Thyroid gland (tissue), 4 donors: ENCODE results near the gene FAM83F.

Experiments used
- CTCF ChIP-seq, 6 experiments: fragments of 200-600 bp in 3 of 6; fragments of 450-650 bp in 3 of 6; sonication (generic) in 3 of 6; IDR thresholded peaks; one replicate each; pipeline ENCODE4 v1.5.1; 2016 to 2019; ENCODE audit warnings: antibody characterized with exemption in 6 of 6, mild to moderate bottlenecking in 2 of 6, inconsistent platforms in 1 of 6, moderate library complexity in 1 of 6
- POLR2A ChIP-seq, 2 donors: fragments of 450-650 bp; IDR thresholded peaks; one replicate each; pipeline ENCODE4 v1.6.1; 2017; ENCODE audit warnings: antibody characterized with exemption in 2 of 2, mild to moderate bottlenecking in 2 of 2, moderate library complexity in 1 of 2

DNA sequence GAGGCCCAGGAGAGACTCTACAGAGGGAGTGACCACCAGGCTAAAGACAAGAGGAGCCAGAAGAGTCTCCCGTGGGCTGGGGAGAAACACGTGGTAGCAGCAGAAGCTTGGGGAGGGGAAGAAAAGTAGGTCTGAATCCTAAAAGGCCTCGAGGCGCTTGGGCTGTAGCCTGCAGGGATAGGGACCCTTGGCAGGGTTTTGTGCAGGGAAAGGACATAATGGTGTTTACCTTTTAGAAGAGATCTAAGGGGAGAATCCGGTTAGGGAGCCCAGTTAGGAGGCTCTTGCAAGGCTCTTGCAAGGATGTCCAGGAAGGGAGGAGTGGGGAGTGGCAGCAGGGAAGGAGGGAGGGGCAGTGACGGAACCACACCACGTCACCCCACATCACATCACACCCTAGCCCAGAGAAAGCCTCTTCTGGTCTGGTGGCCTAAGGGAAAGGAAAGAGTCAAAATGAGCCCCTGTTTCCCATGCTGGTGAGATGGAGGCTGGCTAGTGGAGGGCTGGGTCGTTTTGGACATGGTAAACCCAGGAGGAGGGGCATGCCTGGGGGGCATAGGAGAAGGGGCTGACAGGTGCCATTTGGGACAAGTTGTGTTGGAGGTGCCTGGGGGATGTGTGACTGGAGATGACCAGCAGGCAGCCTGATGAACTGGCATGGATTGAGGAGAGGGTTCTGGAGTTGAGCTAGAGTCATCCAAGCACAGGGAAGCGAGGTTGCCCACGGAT is 6.2 kb upstream of the FAM83F start:
- TF ChIP-seq CTCF (IDR thresholded peaks at IDR 0.05) (no peak), POLR2A (IDR thresholded peaks at IDR 0.05) (no peak)
